Esophagus (tissue), 2 donors: ENCODE results near the gene COL4A3. TPM values are rescaled to one million over a fixed set of nuclear protein-coding genes. Genes with fewer than 3 reads are reported as not detected.
"Not testable (repeated sequence)": the region's sequence is repeated elsewhere in the genome, so short reads cannot be mapped to it uniquely, and the experiment has no call there.

ENCODE experiments used
- H3K27ac ChIP-seq, 2 donors: one replicate each; pipeline ENCODE4 v1.5.1; 2013; ENCODE audit warnings: low read depth in 2 of 2, mild to moderate bottlenecking in 2 of 2, inconsistent platforms in 1 of 2, low read length in 1 of 2, moderate library complexity in 1 of 2
- H3K27me3 ChIP-seq, 2 donors: one replicate each; pipeline ENCODE4 v1.6.1; 2013; ENCODE audit warnings: low read length in 2 of 2, control low read depth in 1 of 2, mild to moderate bottlenecking in 1 of 2; ENCODE audit not compliant: insufficient read depth in 2 of 2, control insufficient read depth in 1 of 2
- H3K36me3 ChIP-seq, 2 donors: one replicate each; pipeline ENCODE4 v1.6.1; 2013; ENCODE audit warnings: low read length in 1 of 2; ENCODE audit not compliant: control insufficient read depth in 2 of 2, insufficient read depth in 2 of 2
- H3K4me1 ChIP-seq, 2 donors: one replicate each; pipeline ENCODE4 v1.6.1; 2013; ENCODE audit warnings: low read length in 1 of 2; ENCODE audit not compliant: control insufficient read depth in 2 of 2, insufficient read depth in 2 of 2
- H3K4me3 ChIP-seq, 2 donors: one replicate each; pipeline ENCODE4 v1.5.1; 2013; ENCODE audit warnings: low read length in 2 of 2, mild to moderate bottlenecking in 2 of 2, low read depth in 1 of 2, moderate library complexity in 1 of 2
- H3K9me3 ChIP-seq, 2 donors: one replicate each; pipeline ENCODE4 v1.6.1; 2013; ENCODE audit warnings: mild to moderate bottlenecking in 2 of 2, low read depth in 1 of 2, low read length in 1 of 2, moderate library complexity in 1 of 2; ENCODE audit not compliant: control insufficient read depth in 2 of 2, insufficient read depth in 1 of 2
- WGBS, 2 donors: extraction: QIAGEN DNeasy Blood & Tissue Kit; methylation state at CpG; one replicate each; pipeline ENCODE4 v1.1.7; 2013; 5-methylcytosine and 5-hydroxymethylcytosine counted together
- polyA plus RNA-seq, 2 donors: library from polyadenylated mRNA; stranded (reverse); fragments of 200-250 nt; gene quantifications; one replicate each; pipeline ENCODE4 v1.2.3, GENCODE V29; 2013
- donor health status: healthy with polysubstance abuse.
- donor health status: Bipolar disorder and iron deficiency.

The COL4A3 gene
- polyA plus RNA-seq, 2 donors = 0.18 to 0.44 TPM

DNA sequence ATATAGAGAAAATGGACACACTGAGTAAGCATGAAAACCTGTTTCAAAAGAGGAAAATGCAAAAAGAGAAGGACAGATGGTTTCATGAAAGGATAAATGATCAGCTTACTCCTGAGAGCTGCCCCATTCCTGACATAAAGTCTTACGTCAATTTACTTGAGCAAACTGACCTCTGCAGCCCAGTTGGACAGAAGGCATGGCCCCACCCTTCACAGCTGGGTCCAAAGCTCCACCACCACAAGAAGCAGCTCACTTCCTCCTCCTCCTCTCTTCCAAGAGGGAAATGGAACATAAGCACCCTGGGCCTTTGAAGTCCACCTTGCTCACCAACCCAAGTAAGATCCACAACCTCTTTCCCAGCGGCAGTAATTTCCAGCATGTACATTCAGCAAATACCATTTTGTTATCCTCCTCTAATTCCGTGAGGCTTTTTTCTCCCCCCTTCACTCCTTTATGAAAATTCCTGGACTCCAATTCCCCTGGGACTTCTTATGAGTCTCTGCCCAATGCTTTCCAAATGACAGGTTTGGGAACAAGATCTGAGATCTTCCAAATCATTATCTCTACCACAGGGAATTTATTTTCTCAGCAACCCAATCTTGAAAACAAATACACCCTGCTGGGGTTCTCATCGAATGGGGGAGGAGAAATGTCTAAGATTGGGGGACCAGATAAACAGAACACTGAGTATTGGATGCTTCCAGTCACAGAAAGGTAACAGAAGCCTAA, 10.5 kb upstream of the COL4A3 start:
- Histone ChIP-seq H3K4me1 (no peaks in the 10 kb centered on the region), H3K27me3 (no peaks in the 10 kb centered on the region), H3K9me3 (no peaks in the 10 kb centered on the region), H3K4me3 (no peak overlapping the region), H3K27ac (no peak overlapping the region), H3K36me3 (no peaks in the 10 kb centered on the region)
- 67 to 68% methylated on average over 4 of the region's 4 CpGs for WGBS, 2 donors

DNA sequence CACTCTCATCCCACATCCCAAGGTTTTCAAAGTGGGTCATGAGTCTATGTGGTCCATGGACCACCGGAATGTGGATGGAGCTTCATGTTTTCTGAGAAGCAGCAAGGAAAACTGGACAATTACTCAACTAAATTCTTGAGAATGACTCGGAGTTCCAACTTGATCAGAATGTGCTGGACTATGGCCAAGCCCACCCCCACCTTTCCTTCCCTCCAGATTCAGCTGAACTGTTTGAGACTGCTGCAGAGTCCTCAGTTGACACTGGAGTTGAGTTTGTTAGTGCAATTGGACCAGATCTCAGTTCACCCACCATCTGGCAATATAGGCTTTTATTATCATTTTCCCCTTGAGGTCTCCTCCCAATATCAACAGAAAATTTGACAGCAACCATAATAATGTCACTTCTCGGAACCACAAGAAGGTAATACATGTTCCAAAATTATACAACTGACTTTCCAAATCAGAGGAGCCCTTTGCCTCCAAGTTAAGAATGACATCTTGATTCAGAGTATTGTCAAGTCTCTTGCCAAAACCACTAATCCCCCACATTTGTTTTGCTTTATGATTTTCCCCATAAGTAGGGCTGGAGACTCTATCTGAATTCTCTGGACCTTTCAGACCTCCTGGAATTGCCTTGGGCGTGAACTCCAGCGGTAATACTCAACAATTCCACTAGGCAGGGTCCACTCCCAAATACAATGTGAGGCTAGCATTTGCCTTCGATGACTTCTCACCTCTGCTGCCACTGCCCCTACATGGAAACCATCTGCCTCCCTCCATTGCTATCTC, 9.2 kb upstream of the COL4A3 start:
- H3K4me3 ChIP-seq = no peak overlapping the region
- H3K9me3 ChIP-seq = no peaks in the 10 kb centered on the region
- H3K36me3 ChIP-seq = no peaks in the 10 kb centered on the region
- WGBS, 2 donors = 75 to 78% methylated on average over 6 of the region's 6 CpGs
- no peaks in the 10 kb centered on the region for H3K4me1 ChIP-seq
- H3K27ac ChIP-seq = no peak overlapping the region
- no peaks in the 10 kb centered on the region for H3K27me3 ChIP-seq

- no peak overlapping the region for H3K27ac ChIP-seq
- no peaks in the 10 kb centered on the region for H3K36me3 ChIP-seq
- H3K4me1 ChIP-seq = peaks cover 5 to 7% of the 10 kb centered on the region in 2 donors
- H3K4me3 ChIP-seq = no peak overlapping the region
- WGBS, 2 donors = 61 to 65% methylated on average over 2 of the region's 2 CpGs
- no peaks in the 10 kb centered on the region for H3K9me3 ChIP-seq
- peaks cover 0 to 16% of the 10 kb centered on the region in 2 donors for H3K27me3 ChIP-seq
These were observed 4.3 kb upstream of the COL4A3 start for GRCh38 chr2:227160164-227160563.

DNA sequence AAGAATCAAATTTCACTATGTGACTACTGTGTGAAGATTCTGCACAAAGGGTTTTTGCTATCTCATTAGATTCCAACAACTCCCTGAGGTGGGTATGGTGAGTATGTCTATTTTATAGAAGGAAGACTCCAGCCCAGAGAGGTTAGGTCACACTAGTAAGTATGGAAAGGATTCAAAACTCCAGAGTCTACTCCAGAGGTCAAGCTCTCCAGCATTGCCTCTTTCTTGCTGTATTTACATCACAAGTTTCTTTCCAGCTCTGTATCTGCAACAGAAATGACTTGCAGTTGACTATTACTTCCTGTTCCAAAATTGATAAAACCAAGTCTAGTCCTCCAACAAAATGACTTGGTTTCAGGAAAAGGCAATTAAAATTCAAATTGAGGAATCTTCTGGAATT, 2.5 kb upstream of the COL4A3 start:
- Histone ChIP-seq H3K4me3 (no peak overlapping the region), H3K27ac (no peak overlapping the region), H3K4me1 (peaks cover 5 to 7% of the 10 kb centered on the region in 2 donors), H3K9me3 (no peaks in the 10 kb centered on the region), H3K36me3 (no peaks in the 10 kb centered on the region), H3K27me3 (peaks cover 0 to 18% of the 10 kb centered on the region in 2 donors)

DNA sequence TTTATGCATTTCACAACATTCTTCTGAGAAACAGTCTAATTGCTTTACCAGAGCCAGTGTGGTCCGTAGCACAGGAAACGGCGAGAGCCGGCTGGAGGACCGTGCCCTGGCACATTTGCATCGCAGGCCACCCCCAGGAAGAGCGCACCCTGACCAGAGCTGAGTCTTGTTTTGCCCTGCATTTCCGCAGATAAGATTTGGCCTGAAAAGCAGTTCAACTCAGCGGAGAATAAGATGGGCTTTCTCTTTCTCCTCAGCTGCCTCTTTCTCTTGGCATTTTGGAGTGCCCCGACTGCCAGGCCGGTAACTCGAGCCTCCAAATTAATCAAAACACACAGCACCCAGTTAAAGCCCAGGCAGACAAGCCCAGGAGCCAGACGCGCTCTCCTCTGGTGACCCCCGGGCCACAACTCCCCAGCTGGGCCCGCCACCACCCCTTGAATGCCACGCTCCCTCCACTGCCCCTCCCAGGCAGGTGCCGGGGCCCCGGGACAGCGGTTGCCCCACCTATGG, 883 bp upstream of the COL4A3 start:
- H3K27ac ChIP-seq = no peak overlapping the region
- H3K27me3 ChIP-seq = peaks cover 3 to 21% of the 10 kb centered on the region in 2 donors
- H3K4me3 ChIP-seq = peak overlapping the region; percentile 31 to 34
- WGBS, 2 donors = 1 to 3% methylated on average over 19 to 20 of the region's 20 CpGs
- H3K4me1 ChIP-seq = peaks cover 5 to 7% of the 10 kb centered on the region in 2 donors
- no peaks in the 10 kb centered on the region for H3K36me3 ChIP-seq
- H3K9me3 ChIP-seq = peaks cover 0 to 2% of the 10 kb centered on the region in 2 donors

DNA sequence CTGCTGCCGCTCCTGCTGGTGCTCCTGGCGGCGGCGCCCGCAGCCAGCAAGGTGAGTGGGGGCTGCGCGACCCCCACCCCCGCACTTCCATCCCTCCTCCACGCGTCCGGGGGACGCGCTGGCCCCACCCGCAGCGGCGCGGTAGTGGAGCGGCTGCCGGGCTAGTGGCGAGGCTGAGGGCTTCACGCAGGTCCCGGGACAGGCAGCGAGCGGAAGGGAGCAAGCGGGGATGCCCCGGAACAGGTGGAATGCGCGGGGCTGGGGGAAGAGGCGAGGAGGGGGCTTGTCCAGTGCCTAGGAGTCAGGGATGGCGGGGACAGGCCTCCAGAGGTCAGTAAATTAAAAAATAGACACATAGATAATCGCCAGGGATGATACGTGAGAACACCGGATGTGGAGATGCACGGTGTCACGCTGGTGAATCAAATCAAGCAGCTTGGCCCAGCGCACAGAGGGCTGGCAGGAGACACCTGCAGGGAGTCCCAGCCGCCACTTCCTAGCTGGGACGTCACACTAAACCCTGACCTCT, 403 bp downstream of the COL4A3 start:
- no peak overlapping the region for H3K27ac ChIP-seq
- 2% methylated on average over 38 of the region's 38 CpGs for WGBS, 2 donors

GRCh38 chr2:227171779-227172178, 7.4 kb downstream of the COL4A3 start:
- 91 to 92% methylated on average over 11 of the region's 11 CpGs for WGBS, 2 donors
- not testable (repeated sequence) for H3K9me3 ChIP-seq, H3K27ac ChIP-seq, H3K27me3 ChIP-seq, H3K36me3 ChIP-seq, H3K4me1 ChIP-seq, H3K4me3 ChIP-seq

More for the DNA sequence above, 403 bp downstream of the COL4A3 start:
- H3K4me1 ChIP-seq = peaks cover 5 to 7% of the 10 kb centered on the region in 2 donors
- peak overlapping the region; percentile 31 to 34 for H3K4me3 ChIP-seq
- H3K36me3 ChIP-seq = no peaks in the 10 kb centered on the region
- peaks cover 3 to 21% of the 10 kb centered on the region in 2 donors for H3K27me3 ChIP-seq
- peaks cover 0 to 2% of the 10 kb centered on the region in 2 donors for H3K9me3 ChIP-seq

GRCh38 chr2:227177592-227178336, 13.3 kb downstream of the COL4A3 start:
- WGBS, 2 donors = 89 to 95% methylated on average over 12 of the region's 12 CpGs
- no peak overlapping the region for H3K27ac ChIP-seq
- H3K9me3 ChIP-seq = no peaks in the 10 kb centered on the region
- H3K27me3 ChIP-seq = no peaks in the 10 kb centered on the region
- no peaks in the 10 kb centered on the region for H3K4me1 ChIP-seq
- H3K36me3 ChIP-seq = no peaks in the 10 kb centered on the region
- no peak overlapping the region for H3K4me3 ChIP-seq

GRCh38 chr2:227179988-227180685, 15.7 kb downstream of the COL4A3 start:
- H3K27ac ChIP-seq = no peak overlapping the region
- no peaks in the 10 kb centered on the region for H3K27me3 ChIP-seq
- 59 to 65% methylated on average over 11 of the region's 11 CpGs for WGBS, 2 donors
- no peaks in the 10 kb centered on the region for H3K9me3 ChIP-seq
- no peaks in the 10 kb centered on the region for H3K4me1 ChIP-seq
- no peaks in the 10 kb centered on the region for H3K36me3 ChIP-seq
- H3K4me3 ChIP-seq = no peak overlapping the region
